Measurements from ENCODE around the gene DAB2IP. TPM values are rescaled to one million over a fixed set of nuclear protein-coding genes. Genes with fewer than 3 reads are reported as not detected.
A peak's percentile ranks its signal among the peaks of the same experiment; 100 is the strongest.

DAB2IP gene
- total and polyA plus RNA-seq, 2 donors from 2014 or later: 33.8 to 105 TPM

DNA sequence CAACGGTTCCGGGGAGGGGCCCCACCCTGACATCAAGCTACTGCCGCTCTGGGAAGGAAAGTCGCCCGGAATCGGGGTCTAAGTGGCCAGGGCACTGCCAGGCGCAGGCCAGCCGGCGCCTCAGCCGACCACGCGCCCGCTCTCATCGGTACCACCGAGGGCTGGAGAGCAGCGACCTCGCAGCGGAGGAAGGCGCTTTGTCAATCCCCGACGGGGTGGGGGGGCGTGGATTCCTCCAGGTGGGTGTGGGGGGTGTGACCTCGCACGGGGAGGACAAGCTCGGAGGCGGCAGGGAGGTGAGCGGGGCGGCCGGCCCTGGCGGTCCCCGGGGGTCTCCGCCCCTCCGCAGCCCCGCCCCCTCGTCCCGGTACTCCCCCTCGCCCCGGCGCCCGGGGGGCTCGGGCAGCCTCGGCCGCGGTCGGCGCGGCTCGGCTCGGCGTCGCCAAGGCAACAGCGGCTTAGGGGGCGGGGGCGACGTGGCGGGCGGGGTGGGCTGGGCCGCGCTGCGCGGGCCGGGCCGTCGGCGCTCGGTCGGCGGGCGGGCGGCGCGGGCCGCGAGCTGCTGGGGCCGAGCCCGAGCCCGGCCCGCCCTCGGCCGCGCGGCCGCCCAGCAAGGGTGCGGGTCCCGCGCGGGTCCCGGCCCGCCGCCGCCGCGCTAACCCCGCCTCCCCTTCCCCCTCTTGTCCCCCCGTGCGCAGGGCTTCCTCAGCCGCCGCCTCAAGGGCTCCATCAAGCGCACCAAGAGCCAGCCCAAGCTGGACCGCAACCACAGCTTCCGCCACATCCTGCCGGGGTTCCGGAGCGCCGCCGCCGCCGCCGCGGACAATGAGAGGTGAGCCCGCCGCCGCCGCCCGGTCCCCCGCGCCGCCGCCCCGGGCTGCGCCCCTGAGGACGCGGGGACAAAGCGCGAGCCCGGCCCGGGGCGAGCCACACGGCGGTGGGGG lies 47.5 kb downstream of the DAB2IP start:
- no peak for FAIRE-seq
- intact Hi-C loops (cut with DNase I): no loop called here
- H3K36me3 ChIP-seq (ENCODE audit: control insufficient read depth in 2 of 3, insufficient read depth in 3 of 3, low read length in 3 of 3): no peaks in the 10 kb centered on the region

DNA sequence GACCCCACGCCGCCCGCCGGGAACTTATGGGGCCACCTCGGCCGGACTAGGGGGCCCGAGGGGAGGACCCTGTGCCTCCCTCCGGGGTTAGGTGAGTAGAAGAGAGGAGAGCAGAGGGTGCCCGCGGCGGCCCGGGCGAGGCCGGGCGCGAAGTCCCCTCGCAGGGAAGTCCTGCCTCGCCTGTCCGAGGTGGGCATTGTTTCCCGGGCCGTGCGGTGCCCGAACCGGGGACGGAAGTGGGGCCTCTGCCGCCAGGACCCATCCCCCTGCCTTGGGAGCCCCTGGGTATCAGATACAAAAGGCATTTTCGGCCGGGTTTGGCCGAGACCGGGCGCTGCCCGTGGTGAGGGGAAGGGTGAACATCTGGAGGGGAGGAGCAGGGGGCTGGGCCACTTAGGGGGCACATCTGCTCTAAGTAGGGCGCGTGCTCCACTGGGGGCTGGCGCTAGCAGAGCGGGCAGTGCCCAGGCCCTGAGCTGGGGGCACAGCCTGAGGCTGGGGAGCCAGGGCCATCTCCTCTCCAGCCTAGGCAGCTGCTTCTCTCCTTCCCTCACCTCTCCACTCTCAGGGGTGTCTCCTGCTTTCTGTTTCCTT lies 48.2 kb downstream of the DAB2IP start:
- TF ChIP-seq, protein P1, sequence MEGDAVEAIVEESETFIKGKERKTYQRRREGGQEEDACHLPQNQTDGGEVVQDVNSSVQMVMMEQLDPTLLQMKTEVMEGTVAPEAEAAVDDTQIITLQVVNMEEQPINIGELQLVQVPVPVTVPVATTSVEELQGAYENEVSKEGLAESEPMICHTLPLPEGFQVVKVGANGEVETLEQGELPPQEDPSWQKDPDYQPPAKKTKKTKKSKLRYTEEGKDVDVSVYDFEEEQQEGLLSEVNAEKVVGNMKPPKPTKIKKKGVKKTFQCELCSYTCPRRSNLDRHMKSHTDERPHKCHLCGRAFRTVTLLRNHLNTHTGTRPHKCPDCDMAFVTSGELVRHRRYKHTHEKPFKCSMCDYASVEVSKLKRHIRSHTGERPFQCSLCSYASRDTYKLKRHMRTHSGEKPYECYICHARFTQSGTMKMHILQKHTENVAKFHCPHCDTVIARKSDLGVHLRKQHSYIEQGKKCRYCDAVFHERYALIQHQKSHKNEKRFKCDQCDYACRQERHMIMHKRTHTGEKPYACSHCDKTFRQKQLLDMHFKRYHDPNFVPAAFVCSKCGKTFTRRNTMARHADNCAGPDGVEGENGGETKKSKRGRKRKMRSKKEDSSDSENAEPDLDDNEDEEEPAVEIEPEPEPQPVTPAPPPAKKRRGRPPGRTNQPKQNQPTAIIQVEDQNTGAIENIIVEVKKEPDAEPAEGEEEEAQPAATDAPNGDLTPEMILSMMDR (IDR thresholded peaks at IDR 0.05; ENCODE audit: borderline replicate concordance, extremely low read depth, insufficient read depth): no peak
- FAIRE-seq: no peak
- peak in 3 of 5 donors; percentile 36 to 85 (median 77) for DNase-seq
- peak overlapping the region in 2 of 3 donors; percentile 37 to 69 for H3K9ac ChIP-seq (ENCODE audit: low read length in 3 of 3)
- intact Hi-C loops (cut with DNase I): no loop called here
- peak overlapping the region; percentile 71 to 86 for H3K27ac ChIP-seq (ENCODE audit: low read depth in 2 of 2, low read length in 2 of 2)
- peak overlapping the region; percentile 34 to 57 (median 40) for H3K4me3 ChIP-seq (ENCODE audit: low read length in 3 of 3)
- peaks cover 0 to 25% (median 13%) of the 10 kb centered on the region in 3 donors for H3K4me1 ChIP-seq (ENCODE audit: control insufficient read depth in 2 of 3, insufficient read depth in 2 of 3, low read depth in 1 of 3, low read length in 3 of 3)
- no peaks in the 10 kb centered on the region for H3K9me3 ChIP-seq (ENCODE audit: control insufficient read depth in 2 of 3, insufficient read depth in 1 of 3, low read length in 3 of 3)
- H3K36me3 ChIP-seq (ENCODE audit: control insufficient read depth in 2 of 3, insufficient read depth in 3 of 3, low read length in 3 of 3): no peaks in the 10 kb centered on the region
- H3K27me3 ChIP-seq (ENCODE audit: control insufficient read depth, insufficient read depth, low read length): no peaks in the 10 kb centered on the region

More for the DNA sequence above, 47.5 kb downstream of the DAB2IP start:
- TF ChIP-seq, protein P1 (IDR thresholded peaks at IDR 0.05; ENCODE audit: borderline replicate concordance, extremely low read depth, insufficient read depth): no peak
- Histone ChIP-seq H3K9me3 (ENCODE audit: control insufficient read depth in 2 of 3, insufficient read depth in 1 of 3, low read length in 3 of 3) (no peaks in the 10 kb centered on the region), H3K4me3 (ENCODE audit: low read length in 3 of 3) (peak overlapping the region in 1 of 3 donors; percentile 57), H3K4me1 (ENCODE audit: control insufficient read depth in 2 of 3, insufficient read depth in 2 of 3, low read depth in 1 of 3, low read length in 3 of 3) (peaks cover 0 to 25% (median 13%) of the 10 kb centered on the region in 3 donors), H3K27ac (ENCODE audit: low read depth in 2 of 2, low read length in 2 of 2) (peak overlapping the region; percentile 71 to 86), H3K27me3 (ENCODE audit: control insufficient read depth, insufficient read depth, low read length) (no peaks in the 10 kb centered on the region), H3K9ac (ENCODE audit: low read length in 3 of 3) (no peak overlapping the region)
- peak; percentile 77 to 93 (median 89) for DNase-seq

DNA sequence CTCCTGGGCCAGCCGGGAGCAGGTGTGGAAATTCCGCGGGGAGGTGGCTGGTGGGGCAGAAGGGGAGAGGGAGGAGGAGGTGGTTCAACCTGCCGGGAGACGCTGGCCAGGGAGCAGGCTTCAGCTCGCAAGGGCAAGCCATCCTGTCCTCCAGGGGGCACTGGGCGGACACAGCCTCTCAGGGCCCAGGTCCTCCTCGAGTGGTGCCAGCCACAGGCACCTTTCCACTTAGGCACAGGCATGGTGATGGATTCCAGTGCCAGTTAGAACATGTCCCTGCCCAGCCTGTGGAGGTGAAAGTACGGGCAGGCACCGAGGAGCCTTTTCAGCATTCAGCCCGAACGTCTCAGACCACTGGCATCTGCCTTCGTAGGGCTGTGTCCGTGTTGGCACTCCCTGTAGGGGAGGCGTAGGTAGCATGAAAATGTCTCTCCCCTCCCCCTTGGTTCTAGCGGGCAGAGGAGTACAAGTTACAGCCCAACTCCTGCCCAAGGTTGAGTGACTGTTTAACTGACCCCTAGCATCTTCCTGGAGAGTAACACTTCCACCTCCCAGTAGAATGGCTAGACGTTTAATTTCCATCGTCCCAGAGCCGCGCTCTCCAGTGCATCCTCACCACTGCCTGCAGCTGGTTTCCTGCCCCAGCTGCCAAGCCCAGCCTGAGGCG lies 48.9 kb downstream of the DAB2IP start:
- peak; percentile 49 to 92 (median 70) for DNase-seq
- Histone ChIP-seq H3K4me3 (ENCODE audit: low read length in 3 of 3) (peak overlapping the region; percentile 27 to 57 (median 40)), H3K27ac (ENCODE audit: low read depth in 2 of 2, low read length in 2 of 2) (peak overlapping the region; percentile 71 to 86), H3K36me3 (ENCODE audit: control insufficient read depth in 2 of 3, insufficient read depth in 3 of 3, low read length in 3 of 3) (no peaks in the 10 kb centered on the region), H3K9me3 (ENCODE audit: control insufficient read depth in 2 of 3, insufficient read depth in 1 of 3, low read length in 3 of 3) (no peaks in the 10 kb centered on the region), H3K4me1 (ENCODE audit: control insufficient read depth in 2 of 3, insufficient read depth in 2 of 3, low read depth in 1 of 3, low read length in 3 of 3) (peaks cover 0 to 25% (median 13%) of the 10 kb centered on the region in 3 donors), H3K27me3 (ENCODE audit: control insufficient read depth, insufficient read depth, low read length) (no peaks in the 10 kb centered on the region), H3K9ac (ENCODE audit: low read length in 3 of 3) (peak overlapping the region in 1 of 3 donors; percentile 37)
- no peak for FAIRE-seq
- intact Hi-C loops (cut with DNase I): no loop called here
- TF ChIP-seq, protein P1 (IDR thresholded peaks at IDR 0.05; ENCODE audit: borderline replicate concordance, extremely low read depth, insufficient read depth): peak; percentile 57

All from kidney (tissue), 14 donors.